GM18951 (cell line): ENCODE results near the gene OSBP.
"Not testable (repeated sequence)": the region's sequence is repeated elsewhere in the genome, so short reads cannot be mapped to it uniquely, and the experiment has no call there.

Experiments used
- POLR2A ChIP-seq: IDR thresholded peaks from 4 replicates; pipeline ENCODE4 v1.6.1; 2011; ENCODE audit warnings: mild to moderate bottlenecking; ENCODE audit not compliant: insufficient read length, insufficient read depth; ENCODE audit errors: extremely low read depth
- in situ Hi-C: fragments of 300-500 bp; cut with MboI; formaldehyde crosslinking; loops from one replicate; pipeline ENCODE4 v1.12.0; 2022; ENCODE audit warnings: low sequenced_read_pairs, mixed read lengths, inconsistent platforms; ENCODE audit not compliant: unreplicated experiment

OSBP gene

GRCh38 chr11:59615637-59616395 lies at the start of gene OSBP:
TSS of gene OSBP (minus strand) at chr11:59615774. CDS start at chr11:59615664, 110 bp downstream.
- in situ Hi-C loops = no loop called here
- TF ChIP-seq POLR2A = peak; percentile 78

GRCh38 chr11:59660621-59661020 lies 45.0 kb upstream of the OSBP start:
- TF ChIP-seq POLR2A = no peak
- in situ Hi-C loops = no loop called here

DNA sequence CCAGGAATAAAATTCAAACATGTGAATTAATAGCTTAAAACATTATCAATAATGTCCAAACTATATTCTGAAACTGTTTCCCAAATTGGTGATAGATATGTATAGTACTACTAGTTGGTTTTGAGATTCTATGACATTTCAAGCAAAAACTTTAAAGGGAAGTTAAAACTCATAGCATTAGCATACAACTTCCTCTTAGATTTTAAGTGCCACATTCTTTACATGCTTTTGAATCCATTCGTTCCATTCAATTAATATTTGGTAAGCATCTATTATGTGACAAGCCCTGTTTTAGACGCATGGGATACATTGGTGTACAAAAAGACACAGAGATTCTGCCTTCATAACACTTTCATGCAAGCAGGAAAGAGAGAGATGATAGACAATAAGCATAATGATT lies 44.4 kb upstream of the OSBP start:
- in situ Hi-C loops = no loop called here
- TF ChIP-seq POLR2A = no peak

DNA sequence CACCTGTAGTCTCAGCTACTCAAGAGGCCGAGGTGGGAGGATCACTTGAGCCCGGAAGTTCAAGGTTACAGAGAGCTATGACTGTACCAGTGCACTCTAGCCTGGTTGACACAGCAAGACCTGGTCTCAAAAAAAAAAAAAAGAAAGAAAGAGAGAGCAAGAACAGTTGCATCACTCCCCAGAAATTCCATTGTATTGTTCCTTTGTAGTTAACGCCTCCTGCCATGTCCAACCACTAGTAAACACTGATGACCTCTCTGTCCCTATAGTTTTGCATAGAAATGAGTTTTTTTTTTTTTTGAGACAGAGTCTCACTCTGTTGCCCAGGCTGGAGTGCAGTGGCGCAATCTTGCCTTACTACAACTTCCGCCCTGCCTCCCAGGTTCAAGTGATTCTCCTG lies 42.5 kb upstream of the OSBP start:
- in situ Hi-C loops = no loop called here
- no peak for TF ChIP-seq POLR2A

DNA sequence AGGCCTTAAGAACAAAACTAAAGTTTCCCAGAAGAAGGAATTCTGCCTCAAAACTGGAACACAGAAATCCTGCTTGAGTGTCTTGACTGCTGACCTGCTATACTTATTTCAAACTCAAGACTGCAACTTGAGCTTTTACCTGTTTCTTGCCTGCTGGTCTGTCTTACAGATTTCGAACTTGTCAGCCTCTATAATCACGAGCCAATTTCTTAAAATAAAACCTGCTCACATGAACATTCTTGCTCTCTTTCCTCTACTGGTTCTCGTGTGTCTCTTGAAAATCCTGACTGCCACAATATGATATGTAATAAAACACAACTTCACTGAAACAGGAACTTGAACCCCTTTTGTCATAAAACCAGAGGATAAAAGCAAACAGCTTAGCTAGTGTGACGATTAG lies 39.3 kb upstream of the OSBP start:
- TF ChIP-seq POLR2A = no peak
- in situ Hi-C loops = no loop called here

GRCh38 chr11:59647245-59647980 lies 31.8 kb upstream of the OSBP start:
- in situ Hi-C loops = no loop called here
- TF ChIP-seq POLR2A = no peak

DNA sequence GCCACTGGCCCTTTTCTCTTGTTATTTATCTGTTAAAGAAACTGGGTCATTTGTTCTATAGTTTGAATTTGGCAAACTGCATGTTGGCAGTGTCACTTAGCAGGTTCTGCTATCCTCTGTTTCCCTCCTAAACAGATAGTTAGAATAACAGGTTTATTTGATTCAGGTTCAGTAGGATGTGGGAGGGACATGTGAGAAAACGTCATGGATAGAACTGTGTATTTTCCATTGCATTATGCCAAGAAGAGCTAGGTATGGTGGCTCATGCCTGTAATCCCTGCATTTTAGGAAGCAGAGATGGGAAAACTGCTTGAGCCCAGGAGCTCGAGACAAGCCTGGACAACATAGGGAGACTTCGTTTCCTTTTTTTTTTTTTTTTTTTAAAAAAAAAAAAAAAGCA lies 29.0 kb upstream of the OSBP start:
- TF ChIP-seq POLR2A = no peak
- in situ Hi-C loops = no loop called here

DNA sequence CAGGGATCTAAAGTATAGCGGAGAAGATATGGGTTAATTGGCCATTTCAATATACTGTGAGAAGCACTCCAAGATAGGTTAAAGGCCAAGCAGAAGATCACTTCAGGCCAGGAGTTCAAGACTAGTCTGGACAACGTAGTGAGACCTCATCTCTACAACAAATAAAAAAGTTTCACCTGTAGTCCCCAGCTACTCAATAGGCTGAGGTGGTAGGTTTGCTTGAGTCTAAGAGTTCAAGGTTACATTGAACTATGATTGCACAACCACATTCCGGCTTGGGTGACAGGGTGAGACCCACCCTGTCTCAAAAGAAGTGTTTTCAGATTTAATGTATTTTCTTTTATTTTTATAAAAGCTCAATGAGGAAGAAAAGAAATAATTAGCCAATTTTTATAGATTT lies 27.8 kb upstream of the OSBP start:
- TF ChIP-seq POLR2A = no peak
- in situ Hi-C loops = no loop called here

DNA sequence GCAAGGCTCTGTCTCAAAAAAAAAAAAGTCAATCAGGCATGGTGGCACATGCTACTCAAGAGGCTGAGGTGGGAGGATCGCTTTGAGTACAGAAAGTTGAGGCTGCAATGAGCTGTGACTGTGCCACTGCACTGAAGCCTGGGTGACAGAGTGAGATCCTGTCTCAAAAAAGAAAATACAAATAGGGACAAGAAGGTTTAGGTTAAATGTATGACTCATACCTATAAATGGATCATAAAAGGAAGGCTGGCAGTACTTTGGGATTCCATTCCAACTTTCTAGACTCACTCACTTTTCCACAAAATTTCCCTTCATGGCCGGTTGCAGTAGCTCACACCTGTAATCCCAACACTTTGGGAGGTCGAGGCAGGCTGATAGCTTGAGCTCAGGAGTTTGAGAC lies 25.6 kb upstream of the OSBP start:
- TF ChIP-seq POLR2A = no peak
- in situ Hi-C loops = no loop called here

GRCh38 chr11:59630493-59630892 lies 14.9 kb upstream of the OSBP start:
- in situ Hi-C loops = no loop called here
- TF ChIP-seq POLR2A = no peak

DNA sequence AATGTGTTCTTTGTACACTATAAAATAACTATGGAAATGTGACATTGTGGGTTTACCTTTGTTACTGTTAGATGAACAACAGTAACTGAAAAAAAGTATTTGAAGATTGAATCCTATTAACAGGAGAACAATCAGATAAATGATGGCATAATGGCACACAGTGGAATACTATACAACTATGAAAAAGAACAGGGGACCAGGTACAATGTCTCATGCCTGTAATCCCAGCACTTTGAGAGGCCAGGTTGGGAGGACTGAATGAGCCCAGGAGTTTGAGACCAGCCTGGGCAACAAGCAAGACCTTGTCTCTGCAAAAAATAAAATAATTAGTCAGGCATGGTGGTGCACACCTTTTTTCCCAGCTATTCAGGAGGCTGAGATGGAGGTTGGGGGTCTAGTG lies 14.4 kb upstream of the OSBP start:
- in situ Hi-C loops = no loop called here
- no peak for TF ChIP-seq POLR2A

DNA sequence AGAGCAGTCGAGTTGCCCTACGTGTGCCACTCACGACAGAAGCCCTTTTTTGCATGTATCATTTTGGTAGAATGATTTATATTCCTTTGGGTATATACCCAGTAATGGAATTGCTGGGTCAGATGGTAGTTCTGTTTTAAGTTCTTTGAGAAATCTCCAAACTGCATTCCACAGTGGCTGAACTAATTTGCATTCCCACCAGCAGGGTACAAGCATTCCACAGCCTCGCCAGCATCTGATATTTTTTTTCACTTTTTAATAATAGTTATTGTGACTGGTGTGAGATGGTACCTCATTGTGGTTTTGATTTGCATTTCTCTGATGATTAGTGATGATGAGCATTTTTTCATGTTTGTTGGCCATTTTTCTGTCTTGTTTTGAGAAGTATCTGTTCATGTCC lies 11.4 kb upstream of the OSBP start:
- in situ Hi-C loops = not testable (repeated sequence)

DNA sequence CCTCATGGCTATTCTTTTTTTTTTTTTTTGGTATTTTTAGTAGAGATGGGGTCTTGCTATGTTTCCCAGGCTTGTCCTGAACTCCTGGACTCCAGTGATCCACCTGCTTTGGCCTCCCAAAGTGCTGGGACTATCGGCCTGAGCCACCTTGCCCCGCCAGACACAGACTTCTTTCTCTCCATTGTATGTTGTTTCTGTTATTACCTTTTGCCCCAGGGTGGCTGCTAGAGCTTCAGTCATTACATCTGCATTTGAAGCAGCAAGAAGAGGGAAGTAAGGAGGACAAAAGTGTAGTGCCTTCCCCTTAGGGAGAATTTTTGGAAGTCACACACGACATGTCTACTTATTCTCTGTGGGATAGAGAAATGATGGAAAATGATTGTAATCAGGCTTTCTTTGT lies 10.1 kb upstream of the OSBP start:
- in situ Hi-C loops = no loop called here
- no peak for TF ChIP-seq POLR2A

GRCh38 chr11:59617876-59618275 lies 2.3 kb upstream of the OSBP start:
- no peak for TF ChIP-seq POLR2A

More at GRCh38 chr11:59617876-59618275, 2.3 kb upstream of the OSBP start:
- in situ Hi-C loops = no loop called here
